HG02943 (cell line): ENCODE measurements around the gene CES2.
"Not testable (repeated sequence)": the region's sequence is repeated elsewhere in the genome, so short reads cannot be mapped to it uniquely, and the experiment has no call there.

Experiments used
- ATAC-seq: cut with Tn5 transposase; IDR thresholded peaks from one replicate; pipeline ENCODE4 v1.9.1; 2021; ENCODE audit warnings: mild to moderate bottlenecking, low read depth, moderate library complexity; ENCODE audit not compliant: unreplicated experiment

CES2 gene

DNA sequence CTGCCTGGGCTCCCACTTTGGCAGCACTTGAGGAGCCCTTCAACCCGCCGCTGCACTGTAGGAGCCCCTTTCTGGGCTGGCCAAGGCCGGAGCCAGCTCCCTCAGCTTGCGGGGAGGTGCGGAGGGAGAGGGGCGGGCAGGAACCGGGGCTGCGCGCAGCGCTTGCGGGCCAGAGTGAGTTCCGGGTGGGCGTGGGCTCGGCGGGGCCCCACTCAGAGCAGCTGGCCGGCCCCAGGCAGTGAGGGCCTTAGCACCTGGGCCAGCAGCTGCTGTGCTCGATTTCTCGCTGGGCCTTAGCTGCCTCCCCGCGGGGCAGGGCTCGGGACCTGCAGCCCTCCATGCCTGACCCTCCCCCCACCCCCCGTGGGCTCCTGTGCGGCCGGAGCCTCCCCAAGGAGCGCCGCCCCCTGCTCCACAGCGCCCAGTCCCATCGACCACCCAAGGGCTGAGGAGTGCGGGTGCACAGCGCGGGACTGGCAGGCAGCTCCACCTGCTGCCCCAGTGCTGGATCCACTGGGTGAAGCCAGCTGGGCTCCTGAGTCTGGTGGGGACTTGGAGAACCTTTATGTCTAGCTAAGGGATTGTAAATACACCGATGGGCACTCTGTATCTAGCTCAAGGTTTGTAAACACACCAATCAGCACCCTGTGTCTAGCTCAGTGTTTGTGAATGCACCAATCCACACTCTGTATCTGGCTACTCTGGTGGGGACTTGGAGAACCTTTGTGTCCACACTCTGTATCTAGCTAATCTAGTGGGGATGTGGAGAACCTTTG lies 39.0 kb downstream of the CES2 start:
- ATAC-seq: not testable (repeated sequence)

DNA sequence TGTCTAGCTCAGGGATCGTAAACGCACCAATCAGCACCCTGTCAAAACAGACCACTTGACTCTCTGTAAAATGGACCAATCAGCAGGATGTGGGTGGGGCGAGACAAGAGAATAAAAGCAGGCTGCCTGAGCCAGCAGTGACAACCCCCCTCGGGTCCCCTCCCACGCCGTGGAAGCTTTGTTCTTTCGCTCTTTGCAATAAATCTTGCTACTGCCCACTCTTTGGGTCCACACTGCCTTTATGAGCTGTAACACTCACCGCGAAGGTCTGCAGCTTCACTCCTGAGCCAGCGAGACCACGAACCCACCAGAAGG lies 39.6 kb downstream of the CES2 start:
- ATAC-seq: not testable (repeated sequence)

DNA sequence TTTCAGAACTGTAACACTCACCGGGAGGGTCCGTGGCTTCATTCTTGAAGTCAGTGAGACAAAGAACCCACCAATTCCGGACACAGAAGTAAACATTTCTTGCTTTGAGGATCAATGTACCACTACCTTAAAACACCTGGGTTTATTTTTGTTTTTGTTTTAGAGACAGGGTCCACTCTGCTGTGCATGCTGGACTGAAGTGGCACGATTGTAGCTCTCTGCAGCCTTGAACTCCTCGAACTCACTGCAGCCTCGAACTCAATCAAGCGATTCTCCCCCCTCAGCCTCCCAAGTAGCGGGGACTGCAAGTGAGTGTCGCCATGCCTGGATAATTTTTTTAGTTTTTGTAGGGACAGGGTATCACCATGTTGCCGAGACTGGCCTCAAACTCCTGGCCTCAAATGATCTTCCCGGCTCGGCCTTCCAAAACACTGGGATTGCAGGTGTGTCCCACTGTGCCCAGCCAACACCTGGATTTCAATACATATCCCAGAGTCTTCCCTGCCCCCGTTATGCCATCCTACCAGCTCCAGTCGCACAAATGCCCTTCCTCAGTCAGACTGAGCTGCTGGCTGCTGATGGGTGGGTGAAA lies 40.1 kb downstream of the CES2 start:
- ATAC-seq: no peak

DNA sequence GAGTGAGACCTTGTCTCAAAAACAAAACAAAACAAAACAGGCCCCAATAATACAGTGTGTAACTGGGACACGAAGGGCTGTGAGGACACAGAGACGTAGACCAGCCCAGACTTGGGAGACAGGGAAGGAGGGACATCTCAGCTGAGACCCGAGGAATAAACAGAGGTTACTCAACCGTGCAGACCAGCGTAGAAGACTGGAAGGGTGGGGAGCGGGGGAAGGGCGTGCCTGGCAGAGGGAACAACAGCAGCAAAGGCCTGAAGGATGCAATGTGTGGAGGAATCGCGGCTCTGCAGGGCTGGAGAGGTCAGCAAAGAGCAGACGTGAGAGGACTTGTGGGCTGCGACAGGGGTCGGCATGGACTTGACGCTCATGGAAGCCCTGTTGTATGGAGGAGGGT lies 41.4 kb downstream of the CES2 start:
- no peak for ATAC-seq

DNA sequence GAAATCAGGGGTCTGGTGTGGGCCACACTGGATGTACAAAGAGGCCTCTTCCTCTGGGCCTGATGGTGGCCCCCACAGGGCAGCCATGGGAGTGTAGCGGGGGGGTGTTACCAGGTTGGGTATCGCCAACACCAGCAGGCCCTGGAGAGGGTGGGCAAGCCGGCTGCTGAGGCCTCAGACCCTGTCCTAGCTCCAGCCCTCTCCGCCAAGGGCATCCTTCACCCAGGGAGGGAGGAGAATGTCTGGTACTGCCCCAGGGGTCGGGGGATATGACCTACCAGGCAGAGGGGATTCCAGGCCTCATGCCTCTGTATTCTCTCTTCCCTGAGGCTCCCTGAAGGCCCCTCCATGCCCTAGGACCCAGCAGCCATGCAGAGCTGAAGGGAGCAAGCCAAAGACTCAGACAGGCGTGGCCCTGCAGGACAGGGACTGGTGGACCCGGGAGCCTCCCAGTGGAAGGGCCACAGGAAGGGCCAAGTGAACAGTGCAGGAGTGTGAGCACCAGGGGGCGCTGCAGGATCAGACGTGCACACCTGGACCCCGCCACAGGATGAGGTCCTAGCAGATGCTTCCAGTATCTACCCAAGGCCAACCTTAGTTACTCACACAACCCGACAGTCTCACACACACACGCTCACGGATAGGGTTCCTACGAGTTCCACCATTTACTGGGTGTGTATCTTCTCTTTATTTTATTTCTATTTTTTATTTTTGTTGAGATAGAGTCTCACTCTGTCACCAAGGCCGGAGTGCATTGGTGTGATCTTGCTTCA lies 42.2 kb downstream of the CES2 start:
- no peak for ATAC-seq

DNA sequence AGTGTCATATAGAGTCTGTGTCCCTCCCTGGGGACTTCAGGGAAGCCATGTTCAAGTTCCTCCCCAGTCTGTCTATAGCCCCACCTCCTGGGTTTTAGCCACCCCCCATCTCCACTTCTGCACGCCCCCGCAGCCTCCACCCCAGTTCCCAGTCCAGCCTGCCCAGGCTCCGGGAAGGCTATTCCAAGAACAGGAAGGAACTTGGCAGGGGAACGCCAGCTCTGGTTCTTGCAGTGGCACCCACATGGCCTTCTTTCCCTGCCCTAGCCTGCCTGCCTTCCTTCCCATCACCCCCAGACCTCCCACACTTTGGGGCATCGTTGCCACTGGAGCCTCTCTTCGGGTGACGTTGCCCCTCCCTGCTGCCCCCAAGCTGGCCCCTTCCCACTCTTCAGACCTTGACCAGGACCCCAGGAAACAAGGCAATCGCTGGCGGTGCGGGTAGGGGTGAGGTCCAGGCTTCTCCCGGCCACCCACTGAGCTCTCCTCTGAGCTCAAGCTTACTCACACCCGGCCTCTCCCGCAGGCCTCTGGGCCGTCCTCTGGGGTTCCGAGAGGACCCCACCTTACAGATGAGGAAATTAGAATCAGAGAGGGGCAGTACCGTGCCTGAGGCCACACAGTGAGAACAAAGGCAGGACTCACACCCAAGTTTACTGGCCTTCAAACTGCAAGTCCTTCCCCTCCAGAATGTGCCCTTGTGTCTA lies 43.8 kb downstream of the CES2 start:
- ATAC-seq: no peak

DNA sequence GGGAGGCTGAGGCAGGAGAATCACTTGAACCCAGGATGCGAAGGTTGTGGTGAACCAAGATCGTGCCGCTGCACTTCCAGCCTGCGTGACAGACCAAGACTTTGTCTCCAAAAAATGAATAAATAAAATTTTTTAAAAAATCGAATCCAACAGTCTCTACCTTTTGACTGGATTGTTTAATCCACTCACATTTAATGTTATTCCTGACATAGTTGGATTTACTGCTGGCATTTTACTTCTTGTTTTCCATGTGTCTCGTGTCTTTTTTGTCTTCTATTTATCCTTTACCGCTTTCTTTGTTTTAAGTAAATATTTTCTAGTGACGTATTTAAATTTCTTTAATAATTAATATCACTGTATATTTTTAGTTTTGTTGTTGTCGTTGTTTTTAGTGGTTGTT lies 47.7 kb downstream of the CES2 start:
- no peak for ATAC-seq

DNA sequence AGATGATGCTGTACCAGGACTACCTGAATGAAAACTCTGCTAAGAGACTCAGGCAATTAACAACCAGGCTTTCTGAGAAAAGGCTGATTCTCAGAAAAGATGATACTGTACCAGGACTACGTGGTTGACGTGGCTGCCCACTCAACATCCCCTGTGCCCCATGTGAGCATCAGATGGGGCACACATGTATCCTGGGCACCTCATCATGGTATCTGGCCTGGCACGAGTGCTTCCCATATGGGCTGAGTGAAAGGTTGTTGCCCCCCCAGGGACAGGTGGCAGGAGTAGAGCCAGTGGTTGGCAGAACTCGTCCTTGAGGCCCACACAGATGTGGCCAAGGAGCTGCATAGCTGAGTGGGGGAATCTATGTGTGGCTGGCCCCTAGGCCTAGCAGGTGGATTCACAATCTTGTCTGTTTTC lies 49.6 kb downstream of the CES2 start:
- no peak for ATAC-seq

DNA sequence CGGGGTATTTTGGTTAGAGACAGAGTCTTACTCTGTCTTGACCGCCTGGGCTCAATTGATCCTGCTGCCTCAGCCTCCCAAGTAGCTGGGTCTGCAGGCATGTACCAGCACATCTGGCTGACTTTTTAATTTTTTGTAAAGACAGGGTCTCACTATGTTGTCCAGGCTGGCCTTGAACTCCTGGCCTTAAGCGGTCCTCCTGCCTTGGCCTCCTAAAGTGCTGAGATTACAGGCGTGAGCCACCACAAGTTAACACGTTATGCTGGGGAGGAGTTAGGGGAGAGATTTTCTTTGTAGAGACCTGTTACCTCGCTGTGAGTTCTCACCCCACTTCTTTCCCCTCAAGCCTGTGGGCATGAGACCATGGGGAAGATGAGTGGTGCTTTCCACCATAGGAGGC lies 51.2 kb downstream of the CES2 start:
- no peak for ATAC-seq

DNA sequence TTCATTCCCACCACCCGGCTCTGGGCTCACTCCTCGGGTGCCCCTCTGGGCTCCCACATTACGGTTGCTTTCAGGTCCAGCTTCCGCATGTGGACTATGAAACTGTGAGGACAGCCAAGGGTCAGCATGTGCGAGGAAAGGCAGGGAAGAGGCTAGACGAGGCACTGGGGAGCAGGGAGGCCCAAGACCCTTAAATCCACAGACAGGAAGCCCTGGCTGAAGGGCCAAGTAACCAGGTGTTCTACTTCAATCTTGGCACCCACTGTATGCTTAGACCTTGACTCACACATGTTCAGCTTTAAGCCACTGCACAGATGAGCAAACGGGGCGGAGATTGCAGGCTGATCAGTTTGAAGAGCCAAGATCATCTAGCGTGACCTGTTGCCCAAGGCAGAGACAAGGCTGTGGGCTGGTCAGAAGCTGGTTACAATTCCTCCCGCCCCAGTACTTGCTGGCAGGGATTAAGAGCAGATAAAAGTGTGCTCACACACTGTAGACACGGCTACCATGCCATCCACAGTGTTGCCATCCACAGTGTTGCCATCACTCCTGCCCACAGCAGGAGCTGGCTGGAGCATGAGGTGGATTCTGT lies 53.0 kb downstream of the CES2 start, which contains the start of gene CES4A:
TSS of gene CES4A (plus strand) at position 393 of the 592 bp plus-strand sequence. CDS start at position 577, 184 bp downstream.
- no peak for ATAC-seq

DNA sequence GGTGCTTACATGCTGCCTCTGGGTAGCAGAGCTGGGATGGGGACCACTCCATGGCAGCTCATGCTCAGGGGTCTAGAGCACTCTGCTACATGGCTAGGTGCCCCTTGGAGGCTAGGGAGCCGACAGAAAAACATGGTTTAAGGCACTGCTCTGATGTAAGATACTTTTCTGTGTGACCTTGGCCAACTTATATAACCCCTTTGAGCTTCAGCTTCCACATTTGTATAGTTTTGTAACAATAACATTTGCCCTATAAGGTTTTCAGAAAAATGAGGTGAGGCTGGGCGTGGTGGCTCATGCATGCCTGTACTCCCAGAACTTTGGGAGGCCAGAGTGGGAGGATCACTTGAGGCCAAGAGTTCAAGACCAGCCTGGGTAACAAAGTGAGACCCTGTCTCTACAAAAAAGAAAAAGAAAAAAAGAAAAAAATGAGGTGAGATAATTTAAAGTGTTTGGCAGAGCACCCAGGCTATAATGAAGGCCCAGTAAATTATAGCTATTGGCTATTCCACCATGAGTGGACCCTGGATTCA lies 56.3 kb downstream of the CES2 start:
- ATAC-seq: no peak

DNA sequence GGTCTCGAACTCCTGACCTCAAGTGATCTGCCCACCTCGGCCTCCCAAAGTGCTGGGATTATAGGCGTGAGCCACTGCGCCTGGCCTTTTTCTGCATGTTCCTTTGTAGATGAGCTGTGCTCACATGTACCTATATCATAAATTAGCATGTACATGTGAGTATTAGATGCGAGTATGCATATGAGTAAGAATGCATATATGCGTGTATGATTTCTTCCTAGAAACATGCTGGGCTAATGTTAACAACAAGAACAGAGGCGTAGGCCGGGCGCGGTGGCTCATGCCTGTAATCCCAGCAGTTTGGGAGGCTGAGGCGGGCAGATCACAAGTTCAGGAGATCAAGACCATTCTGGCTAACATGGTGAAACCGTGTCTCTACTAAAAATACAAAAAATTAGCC lies 58.2 kb downstream of the CES2 start:
- not testable (repeated sequence) for ATAC-seq
